ENCODE results near the gene CNTN5.

DNA sequence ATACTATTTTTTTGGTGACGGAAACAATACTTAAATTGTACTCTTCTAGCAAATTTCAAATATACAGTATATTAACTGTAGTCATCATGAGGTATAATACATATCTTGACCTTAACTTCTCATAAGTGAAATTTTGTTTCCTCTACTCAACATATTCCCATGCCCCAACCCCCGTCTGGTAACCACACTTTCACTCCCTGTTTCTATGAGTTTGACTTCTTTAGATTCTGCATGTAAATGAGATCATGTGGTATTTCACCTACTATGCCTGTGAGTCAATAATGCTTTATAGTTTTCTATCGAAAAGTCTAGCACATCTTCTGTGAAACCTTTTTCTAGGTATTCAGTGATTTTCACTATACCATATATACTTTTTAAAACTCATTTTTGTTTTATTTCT is 663.2 kb downstream of the CNTN5 start:
- TF ChIP-seq POLR2A (IDR thresholded peaks at IDR 0.05), result no peak
- TF ChIP-seq, protein P1, sequence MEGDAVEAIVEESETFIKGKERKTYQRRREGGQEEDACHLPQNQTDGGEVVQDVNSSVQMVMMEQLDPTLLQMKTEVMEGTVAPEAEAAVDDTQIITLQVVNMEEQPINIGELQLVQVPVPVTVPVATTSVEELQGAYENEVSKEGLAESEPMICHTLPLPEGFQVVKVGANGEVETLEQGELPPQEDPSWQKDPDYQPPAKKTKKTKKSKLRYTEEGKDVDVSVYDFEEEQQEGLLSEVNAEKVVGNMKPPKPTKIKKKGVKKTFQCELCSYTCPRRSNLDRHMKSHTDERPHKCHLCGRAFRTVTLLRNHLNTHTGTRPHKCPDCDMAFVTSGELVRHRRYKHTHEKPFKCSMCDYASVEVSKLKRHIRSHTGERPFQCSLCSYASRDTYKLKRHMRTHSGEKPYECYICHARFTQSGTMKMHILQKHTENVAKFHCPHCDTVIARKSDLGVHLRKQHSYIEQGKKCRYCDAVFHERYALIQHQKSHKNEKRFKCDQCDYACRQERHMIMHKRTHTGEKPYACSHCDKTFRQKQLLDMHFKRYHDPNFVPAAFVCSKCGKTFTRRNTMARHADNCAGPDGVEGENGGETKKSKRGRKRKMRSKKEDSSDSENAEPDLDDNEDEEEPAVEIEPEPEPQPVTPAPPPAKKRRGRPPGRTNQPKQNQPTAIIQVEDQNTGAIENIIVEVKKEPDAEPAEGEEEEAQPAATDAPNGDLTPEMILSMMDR (IDR thresholded peaks at IDR 0.05), result no peak

Measured in lower leg skin (tissue), 3 donors.